Posterior cingulate gyrus (tissue), 11 donors: ENCODE data around the gene DISP2.

ENCODE experiments used
- DNase-seq, 10 donors: peaks; one replicate each; pipeline versions ENCODE4 v3.0.0 to v3.0.0-alpha.2; 2020 to 2021; ENCODE audit warnings: mixed read lengths in 3 of 10
- intact Hi-C: fragments of 100-400 bp; cut with DNase I; formaldehyde crosslinking; loops from one replicate; pipeline ENCODE4 v1.15.1; 2023

Gene DISP2

GRCh38 chr15:40353697-40354096, 4.3 kb upstream of the DISP2 start:
- DNase-seq, result peak in 2 of 10 donors; percentile 37 to 65
- intact Hi-C loops, result no loop called here

GRCh38 chr15:40354408-40355171, 3.4 kb upstream of the DISP2 start:
- DNase-seq, result peak in 8 of 10 donors; percentile 53 to 94 (median 66)
- intact Hi-C loops, result no loop called here

GRCh38 chr15:40355976-40356585, 1.9 kb upstream of the DISP2 start:
- intact Hi-C loops, result no loop called here
- DNase-seq, result peak in 1 of 10 donors; percentile 30

- peak in 2 of 10 donors; percentile 29 to 43 for DNase-seq
- intact Hi-C loops, result no loop called here
These were observed 773 bp upstream of the DISP2 start for GRCh38 chr15:40357246-40357645.

GRCh38 chr15:40358471-40359353, 693 bp downstream of the DISP2 start:
- intact Hi-C loops, result no loop called here
- DNase-seq, result peak in 3 of 10 donors; percentile 80 to 89 (median 86)

- DNase-seq, result peak in 2 of 10 donors; percentile 18 to 20
- intact Hi-C loops, result no loop called here
These were observed 2.0 kb downstream of the DISP2 start for GRCh38 chr15:40360015-40360414.

GRCh38 chr15:40361640-40362039, 3.6 kb downstream of the DISP2 start:
- intact Hi-C loops, result no loop called here
- DNase-seq, result peak in 2 of 10 donors; percentile 26 to 43

GRCh38 chr15:40363611-40364010, 5.6 kb downstream of the DISP2 start:
- DNase-seq, result peak in 2 of 10 donors; percentile 8 to 42
- intact Hi-C loops, result no loop called here

- intact Hi-C loops, result no loop called here
- DNase-seq, result peak in 2 of 10 donors; percentile 47 to 54
These were observed 6.2 kb downstream of the DISP2 start for GRCh38 chr15:40364251-40364650.

- intact Hi-C loops, result loop anchor here (5.0 kb wide), 2 partner anchors 43 to 57 kb away; partner anchors contain the start of gene INAFM2
These were observed 7.0 kb downstream of the DISP2 start for GRCh38 chr15:40365016-40365415.

GRCh38 chr15:40365624-40366456, 7.8 kb downstream of the DISP2 start:
- intact Hi-C loops, result loop anchor here (5.0 kb wide), 2 partner anchors 44 to 56 kb away; partner anchors contain the start of gene INAFM2
- DNase-seq, result peak in 2 of 10 donors; percentile 67

More at GRCh38 chr15:40365016-40365415, 7.0 kb downstream of the DISP2 start:
- peak in 2 of 10 donors; percentile 46 to 61 for DNase-seq

- intact Hi-C loops, result loop anchor here (5.0 kb wide), 2 partner anchors 44 to 56 kb away; partner anchors contain the start of gene INAFM2
- DNase-seq, result peak; percentile 61 to 97 (median 77)
These were observed 8.7 kb downstream of the DISP2 start for GRCh38 chr15:40366457-40367370.

- peak in 1 of 10 donors; percentile 78 for DNase-seq
- intact Hi-C loops, result loop anchor here (5.0 kb wide), 2 partner anchors 45 to 55 kb away; partner anchors contain the start of gene INAFM2
These were observed 9.3 kb downstream of the DISP2 start for GRCh38 chr15:40367371-40367685.

GRCh38 chr15:40367686-40368611, 9.9 kb downstream of the DISP2 start:
- intact Hi-C loops, result loop anchor here (5.0 kb wide), 2 partner anchors 46 to 54 kb away; partner anchors contain the start of gene INAFM2

GRCh38 chr15:40368719-40369473, 10.9 kb downstream of the DISP2 start:
- peak in 2 of 10 donors; percentile 62 to 80 for DNase-seq
- intact Hi-C loops, result loop anchor here (5.0 kb wide), 2 partner anchors 47 to 53 kb away; partner anchors contain the start of gene INAFM2

More at GRCh38 chr15:40367686-40368611, 9.9 kb downstream of the DISP2 start:
- peak; percentile 57 to 96 (median 71) for DNase-seq

- intact Hi-C loops, result loop anchor here (5.0 kb wide), 2 partner anchors 47 to 53 kb away; partner anchors contain the start of gene INAFM2
- DNase-seq, result peak in 2 of 10 donors; percentile 14 to 81
These were observed 11.5 kb downstream of the DISP2 start for GRCh38 chr15:40369474-40369869.
